Vagina (tissue), 2 donors: Measurements from ENCODE around the gene CUX1. TPM values are rescaled to one million over a fixed set of nuclear protein-coding genes. Genes with fewer than 3 reads are reported as not detected.

Source experiments
- DNase-seq, 2 donors: peaks; one replicate each; pipeline ENCODE4 v3.0.0-alpha.2; 2017; ENCODE audit errors: extremely low spot score in 2 of 2
- H3K27ac ChIP-seq: fragments of 200-600 bp; sonication (generic); one replicate; pipeline ENCODE4 v1.5.1; 2019
- H3K27me3 ChIP-seq: fragments of 200-600 bp; sonication (generic); one replicate; pipeline ENCODE4 v1.5.1; 2019
- H3K36me3 ChIP-seq, 2 donors: fragments of 200-600 bp; sonication (generic); one replicate each; pipeline ENCODE4 v1.5.1; 2017 to 2019
- H3K4me1 ChIP-seq: fragments of 200-600 bp; sonication (generic); one replicate; pipeline ENCODE4 v1.5.1; 2019
- H3K4me3 ChIP-seq, 2 donors: fragments of 200-600 bp; sonication (generic); 1 replicate in 1 of 2; 2 replicates in 1 of 2; pipeline ENCODE4 v1.5.1; 2016 to 2019
- H3K9me3 ChIP-seq: fragments of 200-600 bp; sonication (generic); one replicate; pipeline ENCODE4 v1.5.1; 2019
- CTCF ChIP-seq, 3 experiments: fragments of 450-650 bp in 2 of 3; fragments of 200-600 bp in 1 of 3; sonication (generic) in 1 of 3; IDR thresholded peaks; one replicate each; pipeline ENCODE4 v1.5.1; 2017 to 2019; ENCODE audit warnings: antibody characterized with exemption in 3 of 3, mild to moderate bottlenecking in 2 of 3, moderate library complexity in 2 of 3
- POLR2A ChIP-seq, 2 donors: fragments of 450-650 bp; IDR thresholded peaks; one replicate each; pipeline ENCODE4 v1.6.1; 2017; ENCODE audit warnings: antibody characterized with exemption in 2 of 2, mild to moderate bottlenecking in 2 of 2, moderate library complexity in 2 of 2
- POLR2AphosphoS5 ChIP-seq, 2 donors: sonication (generic); formaldehyde crosslinking; IDR thresholded peaks; one replicate each; pipeline ENCODE4 v1.9.0; 2017; ENCODE audit warnings: antibody characterized with exemption in 2 of 2, mild to moderate bottlenecking in 2 of 2, low read depth in 1 of 2; ENCODE audit not compliant: insufficient read depth in 1 of 2
- intact Hi-C: fragments of 100-400 bp; cut with DNase I; formaldehyde crosslinking; loops from one replicate; pipeline ENCODE4 v1.15.1; 2023
- total RNA-seq: library from RNA; depleted of rRNA; stranded (reverse); fragments of >200 nt; gene quantifications from one replicate; pipeline ENCODE4 v1.2.3, GENCODE V29; 2016

CUX1 gene
- total RNA-seq, 1 donor from 2014 or later = 65.3 TPM

- H3K4me1 ChIP-seq = peaks cover 38% of the 10 kb centered on the region
- H3K27me3 ChIP-seq = no peaks in the 10 kb centered on the region
- no peaks in the 10 kb centered on the region for H3K9me3 ChIP-seq
- H3K4me3 ChIP-seq = no peak overlapping the region
- H3K36me3 ChIP-seq = no peaks in the 10 kb centered on the region
- intact Hi-C loops = loop anchor here (10.0 kb wide), 1 partner anchor 117 kb away; the partner anchor contains the start of gene CUX1
- no peak for DNase-seq
- H3K27ac ChIP-seq = no peak overlapping the region
- TF ChIP-seq CTCF (IDR thresholded peaks at IDR 0.05) = no peak
- TF ChIP-seq POLR2AphosphoS5 (IDR thresholded peaks at IDR 0.05; ENCODE audit: insufficient read depth in 1 of 2, low read depth in 1 of 2) = no peak
- no peak for TF ChIP-seq POLR2A (IDR thresholded peaks at IDR 0.05)
These were observed 114.7 kb downstream of the CUX1 start for GRCh38 chr7:101932083-101932482.

GRCh38 chr7:101933028-101933427 lies 115.6 kb downstream of the CUX1 start:
- Histone ChIP-seq H3K27me3 (no peaks in the 10 kb centered on the region), H3K4me3 (no peak overlapping the region), H3K9me3 (no peaks in the 10 kb centered on the region), H3K36me3 (no peaks in the 10 kb centered on the region), H3K27ac (no peak overlapping the region), H3K4me1 (peaks cover 43% of the 10 kb centered on the region)
- intact Hi-C loops = loop anchor here (10.0 kb wide), 1 partner anchor 118 kb away; the partner anchor contains the start of gene CUX1
- no peak for DNase-seq
- TF ChIP-seq POLR2A (IDR thresholded peaks at IDR 0.05) = no peak
- TF ChIP-seq CTCF (IDR thresholded peaks at IDR 0.05) = no peak
- TF ChIP-seq POLR2AphosphoS5 (IDR thresholded peaks at IDR 0.05; ENCODE audit: insufficient read depth in 1 of 2, low read depth in 1 of 2) = no peak

- intact Hi-C loops = loop anchor here (10.0 kb wide), 1 partner anchor 119 kb away; the partner anchor contains the start of gene CUX1
- Histone ChIP-seq H3K9me3 (no peaks in the 10 kb centered on the region), H3K4me1 (peaks cover 43% of the 10 kb centered on the region), H3K27me3 (no peaks in the 10 kb centered on the region), H3K4me3 (no peak overlapping the region), H3K27ac (no peak overlapping the region), H3K36me3 (no peaks in the 10 kb centered on the region)
- no peak for DNase-seq
- TF ChIP-seq CTCF (IDR thresholded peaks at IDR 0.05) = no peak
- no peak for TF ChIP-seq POLR2A (IDR thresholded peaks at IDR 0.05)
- no peak for TF ChIP-seq POLR2AphosphoS5 (IDR thresholded peaks at IDR 0.05; ENCODE audit: insufficient read depth in 1 of 2, low read depth in 1 of 2)
These were observed 116.3 kb downstream of the CUX1 start for GRCh38 chr7:101933688-101934121.

- no peaks in the 10 kb centered on the region for H3K36me3 ChIP-seq
- intact Hi-C loops = loop anchor here (10.0 kb wide), 1 partner anchor 120 kb away; the partner anchor contains the start of gene CUX1
- H3K9me3 ChIP-seq = no peaks in the 10 kb centered on the region
- no peaks in the 10 kb centered on the region for H3K27me3 ChIP-seq
- peak overlapping the region; percentile 18 for H3K27ac ChIP-seq
- no peak for DNase-seq
- TF ChIP-seq CTCF (IDR thresholded peaks at IDR 0.05) (no peak), POLR2AphosphoS5 (IDR thresholded peaks at IDR 0.05; ENCODE audit: insufficient read depth in 1 of 2, low read depth in 1 of 2) (no peak), POLR2A (IDR thresholded peaks at IDR 0.05) (no peak)
- peak overlapping the region in 1 of 2 donors; percentile 17 for H3K4me3 ChIP-seq
- peaks cover 43% of the 10 kb centered on the region for H3K4me1 ChIP-seq
These were observed 117.2 kb downstream of the CUX1 start for GRCh38 chr7:101934618-101935017.

GRCh38 chr7:101935521-101936141 lies 118.2 kb downstream of the CUX1 start:
- Histone ChIP-seq H3K4me3 (no peak overlapping the region), H3K36me3 (no peaks in the 10 kb centered on the region), H3K9me3 (no peaks in the 10 kb centered on the region), H3K4me1 (peaks cover 49% of the 10 kb centered on the region), H3K27ac (peak overlapping the region; percentile 65), H3K27me3 (no peaks in the 10 kb centered on the region)
- no peak for DNase-seq
- intact Hi-C loops = loop anchor here (10.0 kb wide), 1 partner anchor 121 kb away; the partner anchor contains the start of gene CUX1
- TF ChIP-seq CTCF (IDR thresholded peaks at IDR 0.05) = no peak
